Measurements from ENCODE around the gene CAMTA1.

CAMTA1 gene

GRCh38 chr1:7344299-7344698 lies 559.0 kb downstream of the CAMTA1 start:
- TF ChIP-seq, protein P1, sequence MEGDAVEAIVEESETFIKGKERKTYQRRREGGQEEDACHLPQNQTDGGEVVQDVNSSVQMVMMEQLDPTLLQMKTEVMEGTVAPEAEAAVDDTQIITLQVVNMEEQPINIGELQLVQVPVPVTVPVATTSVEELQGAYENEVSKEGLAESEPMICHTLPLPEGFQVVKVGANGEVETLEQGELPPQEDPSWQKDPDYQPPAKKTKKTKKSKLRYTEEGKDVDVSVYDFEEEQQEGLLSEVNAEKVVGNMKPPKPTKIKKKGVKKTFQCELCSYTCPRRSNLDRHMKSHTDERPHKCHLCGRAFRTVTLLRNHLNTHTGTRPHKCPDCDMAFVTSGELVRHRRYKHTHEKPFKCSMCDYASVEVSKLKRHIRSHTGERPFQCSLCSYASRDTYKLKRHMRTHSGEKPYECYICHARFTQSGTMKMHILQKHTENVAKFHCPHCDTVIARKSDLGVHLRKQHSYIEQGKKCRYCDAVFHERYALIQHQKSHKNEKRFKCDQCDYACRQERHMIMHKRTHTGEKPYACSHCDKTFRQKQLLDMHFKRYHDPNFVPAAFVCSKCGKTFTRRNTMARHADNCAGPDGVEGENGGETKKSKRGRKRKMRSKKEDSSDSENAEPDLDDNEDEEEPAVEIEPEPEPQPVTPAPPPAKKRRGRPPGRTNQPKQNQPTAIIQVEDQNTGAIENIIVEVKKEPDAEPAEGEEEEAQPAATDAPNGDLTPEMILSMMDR (IDR thresholded peaks at IDR 0.05; ENCODE audit: low read depth, low read length, missing control alignments): no peak
- no peak overlapping the region for H3K4me3 ChIP-seq (ENCODE audit: low read depth, low read length)
- no peak for DNase-seq (ENCODE audit: low read depth)

DNA sequence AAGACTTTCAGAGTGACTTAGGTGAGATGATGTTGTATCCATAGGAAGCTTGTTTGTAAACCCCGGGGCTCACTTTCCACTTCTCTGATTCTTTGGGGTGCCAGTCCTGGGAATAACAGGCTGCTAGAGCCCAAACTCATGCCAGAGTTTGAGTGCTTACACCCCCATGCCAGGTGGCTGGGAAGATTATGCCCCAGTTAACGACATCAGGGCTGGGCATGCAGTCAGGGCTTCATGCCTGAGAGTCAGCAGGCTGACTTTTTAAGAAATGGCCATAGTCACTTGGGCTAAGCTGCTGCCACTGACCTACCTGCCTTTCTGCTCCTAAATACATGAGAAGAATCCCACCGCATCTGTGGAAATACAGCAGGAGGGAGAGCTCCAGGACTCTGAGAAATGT lies 560.3 kb downstream of the CAMTA1 start:
- TF ChIP-seq, protein P1 (IDR thresholded peaks at IDR 0.05; ENCODE audit: low read depth, low read length, missing control alignments): no peak
- no peak for DNase-seq (ENCODE audit: low read depth)
- H3K4me3 ChIP-seq (ENCODE audit: low read depth, low read length): no peak overlapping the region

DNA sequence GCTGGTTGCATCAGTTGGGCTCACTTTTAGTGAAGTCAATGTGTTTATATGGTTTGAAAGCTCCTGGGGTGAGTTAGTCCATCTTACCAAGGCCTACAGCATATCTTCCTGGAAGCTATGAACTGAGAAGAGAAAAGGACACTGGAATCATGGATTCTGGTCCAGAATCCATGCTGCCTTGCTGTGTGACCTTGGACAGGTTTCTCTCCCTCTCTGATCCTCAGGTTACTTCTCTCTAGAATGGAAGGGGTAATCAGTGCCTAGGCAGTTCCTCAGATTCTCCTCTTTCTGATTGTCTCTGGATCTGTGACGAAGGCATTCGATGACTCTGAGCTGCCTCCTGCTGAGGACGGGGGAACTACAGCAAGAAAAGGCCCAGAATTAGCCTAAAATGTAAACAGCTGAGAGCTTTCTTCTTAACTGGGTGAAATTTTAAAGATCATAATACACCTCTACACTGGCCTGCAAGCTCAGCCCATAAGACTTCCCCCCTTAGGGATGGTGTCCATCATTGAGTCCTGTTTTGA lies 560.9 kb downstream of the CAMTA1 start:
- DNase-seq (ENCODE audit: low read depth): no peak
- H3K4me3 ChIP-seq (ENCODE audit: low read depth, low read length): no peak overlapping the region
- TF ChIP-seq, protein P1 (IDR thresholded peaks at IDR 0.05; ENCODE audit: low read depth, low read length, missing control alignments): no peak

- TF ChIP-seq, protein P1 (IDR thresholded peaks at IDR 0.05; ENCODE audit: low read depth, low read length, missing control alignments): no peak
- H3K4me3 ChIP-seq (ENCODE audit: low read depth, low read length): no peak overlapping the region
- no peak for DNase-seq (ENCODE audit: low read depth)
Measured at GRCh38 chr1:7346600-7347570, 561.6 kb downstream of the CAMTA1 start.

DNA sequence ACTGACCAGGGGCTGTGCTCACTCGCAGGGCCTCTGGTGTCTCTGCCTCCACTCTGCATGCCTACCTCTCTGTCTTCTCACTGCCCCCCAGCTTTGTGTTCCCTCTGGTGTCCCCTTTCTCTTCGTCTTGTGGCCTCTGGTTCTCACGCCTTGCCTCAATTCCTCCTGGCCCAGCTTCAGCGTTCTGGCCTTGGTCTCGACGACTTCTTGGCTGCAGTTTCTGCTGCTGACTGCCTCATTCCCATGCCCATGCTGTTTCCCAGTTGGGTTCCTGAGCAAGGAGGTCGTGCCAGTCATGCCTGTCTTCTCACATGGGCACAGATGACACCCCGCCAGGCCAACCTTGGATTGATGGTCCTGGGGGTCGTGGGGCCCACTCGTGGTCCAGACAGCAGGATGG lies 562.8 kb downstream of the CAMTA1 start:
- H3K4me3 ChIP-seq (ENCODE audit: low read depth, low read length): no peak overlapping the region
- DNase-seq (ENCODE audit: low read depth): no peak
- TF ChIP-seq, protein P1 (IDR thresholded peaks at IDR 0.05; ENCODE audit: low read depth, low read length, missing control alignments): no peak

GRCh38 chr1:7348580-7348979 lies 563.3 kb downstream of the CAMTA1 start:
- TF ChIP-seq, protein P1 (IDR thresholded peaks at IDR 0.05; ENCODE audit: low read depth, low read length, missing control alignments): no peak
- H3K4me3 ChIP-seq (ENCODE audit: low read depth, low read length): no peak overlapping the region
- DNase-seq (ENCODE audit: low read depth): no peak

Measured in GM12864 (cell line).